ENCODE data around the gene DCBLD1.

GRCh38 chr6:117483645-117484016 lies 1.2 kb downstream of the DCBLD1 start:
- TF ChIP-seq POLR2A (IDR thresholded peaks at IDR 0.05; ENCODE audit: low read depth, low read length) = no peak
- TF ChIP-seq, protein P1, sequence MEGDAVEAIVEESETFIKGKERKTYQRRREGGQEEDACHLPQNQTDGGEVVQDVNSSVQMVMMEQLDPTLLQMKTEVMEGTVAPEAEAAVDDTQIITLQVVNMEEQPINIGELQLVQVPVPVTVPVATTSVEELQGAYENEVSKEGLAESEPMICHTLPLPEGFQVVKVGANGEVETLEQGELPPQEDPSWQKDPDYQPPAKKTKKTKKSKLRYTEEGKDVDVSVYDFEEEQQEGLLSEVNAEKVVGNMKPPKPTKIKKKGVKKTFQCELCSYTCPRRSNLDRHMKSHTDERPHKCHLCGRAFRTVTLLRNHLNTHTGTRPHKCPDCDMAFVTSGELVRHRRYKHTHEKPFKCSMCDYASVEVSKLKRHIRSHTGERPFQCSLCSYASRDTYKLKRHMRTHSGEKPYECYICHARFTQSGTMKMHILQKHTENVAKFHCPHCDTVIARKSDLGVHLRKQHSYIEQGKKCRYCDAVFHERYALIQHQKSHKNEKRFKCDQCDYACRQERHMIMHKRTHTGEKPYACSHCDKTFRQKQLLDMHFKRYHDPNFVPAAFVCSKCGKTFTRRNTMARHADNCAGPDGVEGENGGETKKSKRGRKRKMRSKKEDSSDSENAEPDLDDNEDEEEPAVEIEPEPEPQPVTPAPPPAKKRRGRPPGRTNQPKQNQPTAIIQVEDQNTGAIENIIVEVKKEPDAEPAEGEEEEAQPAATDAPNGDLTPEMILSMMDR (IDR thresholded peaks at IDR 0.05; ENCODE audit: extremely low read depth in 1 of 2, insufficient read depth in 1 of 2, low read depth in 1 of 2, low read length in 2 of 2) = no peak
- no peak for TF ChIP-seq POLR2AphosphoS5 (IDR thresholded peaks at IDR 0.05; ENCODE audit: insufficient read depth, low read depth, low read length)
- no peak for TF ChIP-seq EZH2 (IDR thresholded peaks at IDR 0.05; ENCODE audit: borderline replicate concordance, low read depth, low read length, severe bottlenecking)
- no peak for TF ChIP-seq MAX (IDR thresholded peaks at IDR 0.05; ENCODE audit: insufficient read depth, insufficient read length)
- TF ChIP-seq MYC (IDR thresholded peaks at IDR 0.05; ENCODE audit: low read depth, low read length) = no peak
- no peak for TF ChIP-seq GATA2 (IDR thresholded peaks at IDR 0.05; ENCODE audit: insufficient read depth, insufficient read length, low read depth, low read length)
- TF ChIP-seq JUN (IDR thresholded peaks at IDR 0.05; ENCODE audit: borderline replicate concordance, insufficient read depth, insufficient read length, low read depth) = no peak
- TF ChIP-seq FOS (IDR thresholded peaks at IDR 0.05; ENCODE audit: borderline replicate concordance, insufficient read depth, low read length) = no peak

Measured in endothelial cell of umbilical vein (primary cell).